GM23338 (cell line): ENCODE results near the gene CNTN5. TPM values are rescaled to one million over a fixed set of nuclear protein-coding genes. Genes with fewer than 3 reads are reported as not detected.

Experiments
- ATAC-seq: fragments of 200-7000 bp; cut with Tn5 transposase; 3 replicates; pipeline ENCODE4 v1.9.1; 2020
- DNase-seq: peaks from one replicate; pipeline ENCODE4 v3.0.0-alpha.2; 2015; ENCODE audit warnings: low spot score
- H2AFZ ChIP-seq: fragments of 200-600 bp; sonication (generic); 2 replicates; pipeline ENCODE4 v1.8.0; 2016; ENCODE audit warnings: antibody characterized with exemption, mild to moderate bottlenecking, moderate library complexity
- H3F3A ChIP-seq: fragments of 200-600 bp; sonication (generic); replicated peaks from 2 replicates; pipeline ENCODE4 v1.8.0; 2017; ENCODE audit warnings: antibody characterized with exemption, mixed run types, low read depth
- H3K27ac ChIP-seq: fragments of 200-600 bp; sonication (generic); 2 replicates; pipeline ENCODE4 v1.6.1; 2016; ENCODE audit warnings: low read depth
- H3K27me3 ChIP-seq: fragments of 200-600 bp; sonication (generic); 2 replicates; pipeline ENCODE4 v1.8.0; 2016; ENCODE audit warnings: mild to moderate bottlenecking, mixed run types, moderate library complexity; ENCODE audit not compliant: insufficient read depth
- H3K36me3 ChIP-seq: fragments of 200-600 bp; sonication (generic); 2 replicates; pipeline ENCODE4 v1.8.0; 2016; ENCODE audit warnings: mild to moderate bottlenecking; ENCODE audit not compliant: insufficient read depth
- H3K4me1 ChIP-seq: fragments of 200-600 bp; sonication (generic); 2 replicates; pipeline ENCODE4 v1.8.0; 2016; ENCODE audit warnings: mild to moderate bottlenecking, moderate library complexity; ENCODE audit not compliant: insufficient read depth
- H3K4me2 ChIP-seq: fragments of 200-600 bp; sonication (generic); 2 replicates; pipeline ENCODE4 v1.7.1; 2017; ENCODE audit warnings: mixed run types
- H3K4me3 ChIP-seq: fragments of 200-600 bp; sonication (generic); 2 replicates; pipeline ENCODE4 v1.6.1; 2016; ENCODE audit warnings: mixed run types
- H3K79me2 ChIP-seq: fragments of 200-600 bp; sonication (generic); replicated peaks from 2 replicates; pipeline ENCODE4 v1.8.0; 2017; ENCODE audit warnings: mild to moderate bottlenecking; ENCODE audit not compliant: insufficient read depth
- H3K9me2 ChIP-seq: fragments of 200-600 bp; sonication (generic); 2 replicates; pipeline ENCODE4 v1.8.0; 2017; ENCODE audit not compliant: insufficient read depth
- H4K20me1 ChIP-seq: fragments of 200-600 bp; sonication (generic); replicated peaks from 2 replicates; pipeline ENCODE4 v1.8.0; 2017; ENCODE audit warnings: mild to moderate bottlenecking; ENCODE audit not compliant: insufficient read depth
- H3K27ac Mint-ChIP-seq: 2 replicates; pipeline ENCODE4 v1.8.0; 2020; ENCODE audit warnings: inconsistent platforms, mild to moderate bottlenecking, moderate library complexity, mixed read lengths
- H3K27me3 Mint-ChIP-seq: 3 replicates; pipeline ENCODE4 v1.8.0; 2022; ENCODE audit warnings: low read depth, mild to moderate bottlenecking, moderate library complexity, mixed read lengths, inconsistent platforms; ENCODE audit not compliant: insufficient read depth, poor library complexity
- H3K36me3 Mint-ChIP-seq: 3 replicates; pipeline ENCODE4 v1.8.0; 2021; ENCODE audit warnings: low read depth, mild to moderate bottlenecking, inconsistent platforms, moderate library complexity, mixed read lengths
- H3K4me1 Mint-ChIP-seq: 3 replicates; pipeline ENCODE4 v1.8.0; 2020; ENCODE audit warnings: mild to moderate bottlenecking, inconsistent platforms, mixed read lengths
- H3K4me3 Mint-ChIP-seq: 3 replicates; pipeline ENCODE4 v1.8.0; 2021; ENCODE audit warnings: moderate library complexity, mild to moderate bottlenecking, inconsistent platforms, mixed read lengths
- H3K9me3 Mint-ChIP-seq: 3 replicates; pipeline ENCODE4 v1.8.0; 2020; ENCODE audit warnings: moderate library complexity, mild to moderate bottlenecking, inconsistent platforms, mixed read lengths
- CREB1 ChIP-seq: fragments of 250-450 bp; sonication (Bioruptor Pico); IDR thresholded peaks from 2 replicates; pipeline ENCODE4 v1.5.0; 2020; ENCODE audit warnings: low read depth, mild to moderate bottlenecking, moderate library complexity
- CTCF ChIP-seq, 2 experiments: fragments of 200-600 bp in 1 of 2; sonication (generic) in 1 of 2; conservative IDR thresholded peaks; 2 replicates each; pipeline versions ENCODE4 v1.5.1 to v1.6.1; 2016 to 2017; ENCODE audit warnings: antibody characterized with exemption in 2 of 2, low read depth in 2 of 2, mild to moderate bottlenecking in 2 of 2, moderate library complexity in 1 of 2
- EZH2phosphoT487 ChIP-seq: fragments of 200-600 bp; sonication (generic); IDR thresholded peaks from one replicate; pipeline ENCODE4 v1.8.1; 2018; ENCODE audit warnings: antibody characterized with exemption; ENCODE audit not compliant: unreplicated experiment
- JUNB ChIP-seq: IDR thresholded peaks from one replicate; pipeline ENCODE4 v1.6.1; 2016; ENCODE audit warnings: antibody characterized with exemption; ENCODE audit not compliant: unreplicated experiment
- POLR2AphosphoS5 ChIP-seq: IDR thresholded peaks from 2 replicates; pipeline ENCODE4 v1.6.1; 2016; ENCODE audit warnings: antibody characterized with exemption, low read depth
- REST ChIP-seq: IDR thresholded peaks from one replicate; pipeline ENCODE4 v1.6.1; 2018; ENCODE audit warnings: antibody characterized with exemption; ENCODE audit not compliant: unreplicated experiment
- STAT1 ChIP-seq: IDR thresholded peaks from one replicate; pipeline ENCODE4 v1.6.1; 2016; ENCODE audit warnings: antibody characterized with exemption; ENCODE audit not compliant: unreplicated experiment
- ZNF331 ChIP-seq: fragments of 250-450 bp; sonication (Bioruptor Pico); IDR thresholded peaks from 2 replicates; pipeline ENCODE4 v1.5.0; 2020; ENCODE audit warnings: low read depth, mild to moderate bottlenecking, moderate library complexity
- polyA plus RNA-seq: library from polyadenylated mRNA; unstranded; fragments of >200 nt; fragmentation: Nextera tagmentation; extraction: Ambion mirVana; gene quantifications from 2 replicates; pipeline ENCODE4 v1.2.1, GENCODE V29; 2016
- total RNA-seq: library from RNA; depleted of rRNA; stranded (reverse); fragments of >200 nt; shearing (Covaris generic); gene quantifications from 2 replicates; pipeline ENCODE4 v1.2.3, GENCODE V29; 2014

Gene CNTN5
- total and polyA plus RNA-seq, 2 experiments from 2014 or later, result not detected

GRCh38 chr11:99911116-99911515 lies 890.4 kb downstream of the CNTN5 start:
- no peaks in the 10 kb centered on the region for H3K4me1 ChIP-seq
- Mint-ChIP-seq H3K9me3 (no peaks in the 10 kb centered on the region), H3K27ac (no peak overlapping the region), H3K36me3 (no peaks in the 10 kb centered on the region), H3K27me3 (no peaks in the 10 kb centered on the region), H3K4me1 (no peaks in the 10 kb centered on the region), H3K4me3 (no peak overlapping the region)
- H2AFZ ChIP-seq, result no peak overlapping the region
- no peak overlapping the region for H3K27ac ChIP-seq
- H3K9me2 ChIP-seq, result no peaks in the 10 kb centered on the region; the same call in 1 of the 2 replicates
- no peaks in the 10 kb centered on the region for H3F3A ChIP-seq
- no peaks in the 10 kb centered on the region for H3K79me2 ChIP-seq
- H3K4me3 ChIP-seq, result no peak overlapping the region
- H3K4me2 ChIP-seq, result no peak overlapping the region
- H3K36me3 ChIP-seq, result no peaks in the 10 kb centered on the region
- H3K27me3 ChIP-seq, result no peaks in the 10 kb centered on the region
- ATAC-seq (peak; percentile 72), DNase-seq (peak; percentile 61)
- no peaks in the 10 kb centered on the region for H4K20me1 ChIP-seq
- TF ChIP-seq POLR2AphosphoS5 (no peak), EZH2phosphoT487 (no peak), ZNF331 (CRISPR knock-in tag) (no peak), STAT1 (no peak), REST (no peak), CTCF (conservative IDR thresholded peaks at IDR 0.05; ENCODE audit: low read depth in 2 of 2) (peak; percentile 50 to 58)

GRCh38 chr11:99916078-99916477 lies 895.3 kb downstream of the CNTN5 start:
- ATAC-seq (no peak), DNase-seq (no peak)
- Mint-ChIP-seq H3K27ac (no peak overlapping the region), H3K4me3 (no peak overlapping the region), H3K4me1 (no peaks in the 10 kb centered on the region), H3K27me3 (no peaks in the 10 kb centered on the region), H3K36me3 (peaks cover 19% of the 10 kb centered on the region), H3K9me3 (peaks cover 26% of the 10 kb centered on the region)
- no peaks in the 10 kb centered on the region for H3K79me2 ChIP-seq
- H3K4me2 ChIP-seq, result no peak overlapping the region
- H3K4me3 ChIP-seq, result no peak overlapping the region
- H2AFZ ChIP-seq, result no peak overlapping the region
- H4K20me1 ChIP-seq, result no peaks in the 10 kb centered on the region
- 0 out of 2 replicates have a peak, but pooled peaks cover 5% of the 10 kb centered on the region for H3K36me3 ChIP-seq
- no peaks in the 10 kb centered on the region for H3F3A ChIP-seq
- H3K4me1 ChIP-seq, result no peaks in the 10 kb centered on the region
- H3K27me3 ChIP-seq, result no peaks in the 10 kb centered on the region
- no peaks in the 10 kb centered on the region for H3K9me2 ChIP-seq
- H3K27ac ChIP-seq, result no peak overlapping the region
- TF ChIP-seq CREB1 (CRISPR knock-in tag) (no peak), JUNB (no peak), POLR2AphosphoS5 (no peak)
